Measurements from ENCODE around the gene SDK1.
"Not testable (repeated sequence)": the region's sequence is repeated elsewhere in the genome, so short reads cannot be mapped to it uniquely, and the experiment has no call there.

The SDK1 gene

DNA sequence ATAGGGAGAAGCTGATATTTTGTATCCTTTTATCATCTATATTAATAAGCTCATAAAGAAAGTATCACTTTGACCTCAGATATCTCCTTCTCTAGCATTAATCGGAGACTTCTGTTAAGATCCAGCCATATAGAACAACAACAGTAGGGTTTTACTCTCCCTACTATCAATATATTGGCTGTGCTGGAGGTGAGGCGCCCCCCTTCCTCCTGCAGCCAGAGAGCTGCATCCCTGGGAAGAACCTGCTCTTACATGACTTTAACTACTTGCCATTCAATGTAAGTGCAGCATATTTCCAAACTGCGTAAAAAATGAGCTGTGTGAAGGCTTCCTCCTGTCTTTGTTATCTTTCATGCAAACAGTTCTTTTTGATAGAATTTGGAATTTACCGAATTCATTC lies 247.8 kb downstream of the SDK1 start:
- no peak for DNase-seq

DNA sequence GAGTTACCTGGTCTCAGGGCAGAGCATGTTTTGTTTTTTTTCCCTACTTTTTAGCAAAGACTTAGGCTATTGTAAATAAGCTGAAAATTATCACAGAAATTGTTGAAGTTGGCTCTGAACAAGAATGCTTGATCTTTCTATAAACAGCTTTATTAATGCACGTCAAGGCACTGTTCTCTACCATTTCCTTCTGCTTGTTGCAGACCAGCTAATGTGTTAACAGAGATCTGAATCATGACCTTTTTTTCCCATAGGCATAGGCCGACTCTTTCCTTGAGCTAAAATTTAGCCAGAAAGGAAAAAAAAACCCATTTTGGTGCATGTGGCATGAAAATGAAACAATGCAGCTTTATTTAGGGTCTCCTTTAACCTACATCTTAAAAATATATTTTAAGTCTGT lies 248.5 kb downstream of the SDK1 start:
- DNase-seq: no peak

DNA sequence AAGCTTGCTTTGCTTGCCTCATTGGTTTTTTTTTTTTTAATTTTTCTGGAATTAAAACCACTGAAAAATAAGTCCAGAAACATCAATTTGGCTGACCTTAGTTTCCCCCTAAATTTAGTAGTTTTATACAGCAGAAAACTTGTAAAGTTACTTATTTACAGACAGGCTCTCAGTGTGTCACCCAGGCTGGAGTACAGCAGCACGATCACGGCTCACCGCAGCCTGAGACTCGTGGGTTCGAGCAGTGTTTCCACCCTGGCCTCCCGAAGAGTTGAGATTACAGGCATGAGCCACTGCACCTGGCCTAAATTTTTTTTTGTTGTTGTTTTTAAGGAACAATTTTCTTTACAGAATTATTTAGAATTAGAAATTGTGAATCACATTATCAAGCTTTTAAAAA lies 250.5 kb downstream of the SDK1 start:
- DNase-seq: no peak

DNA sequence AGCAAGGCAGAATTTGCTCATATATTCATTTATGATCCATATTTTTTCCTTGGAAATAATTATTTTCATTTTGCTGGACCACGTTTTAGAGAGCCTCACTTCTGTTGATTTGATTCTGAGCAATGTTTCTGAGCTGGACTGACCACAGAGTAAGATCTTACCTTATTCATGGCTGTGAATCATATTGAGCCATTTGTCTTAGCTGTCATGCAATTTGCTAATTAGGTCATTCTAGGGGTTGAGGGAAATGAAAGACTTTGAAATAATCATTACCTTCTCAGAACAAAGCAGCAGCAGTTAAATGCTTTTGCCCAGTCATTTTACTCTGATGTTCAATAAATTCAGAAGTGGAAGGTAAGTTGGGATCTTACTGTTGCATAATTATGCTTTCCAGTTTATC lies 251.4 kb downstream of the SDK1 start:
- no peak for DNase-seq

- DNase-seq: peak; percentile 5
These were observed 257.3 kb downstream of the SDK1 start for GRCh38 chr7:3558400-3558799.

DNA sequence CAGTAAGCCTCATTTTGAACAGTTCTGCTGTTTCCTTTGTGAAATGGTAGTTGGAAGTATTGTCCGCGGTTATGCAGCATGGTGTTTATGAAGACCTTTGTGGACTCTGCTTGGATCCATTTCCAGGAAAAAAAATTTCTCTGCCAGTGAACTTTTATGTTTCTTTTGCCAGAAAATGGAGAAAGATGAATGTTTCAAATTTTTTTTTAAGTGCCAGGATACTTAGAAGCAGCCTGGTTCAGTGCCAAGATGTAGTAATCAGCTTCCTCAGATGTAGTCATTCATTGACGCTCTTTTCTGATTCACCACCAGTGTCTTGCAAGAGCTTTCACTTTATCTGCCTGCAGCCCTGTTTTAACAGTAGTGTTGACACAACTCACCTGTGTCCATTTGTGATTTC lies 258.2 kb downstream of the SDK1 start:
- no peak for DNase-seq

GRCh38 chr7:3560495-3560894 lies 259.4 kb downstream of the SDK1 start:
- DNase-seq: no peak

- DNase-seq: no peak
These were observed 260.9 kb downstream of the SDK1 start for GRCh38 chr7:3561932-3562331.

GRCh38 chr7:3564231-3564630 lies 263.2 kb downstream of the SDK1 start:
- DNase-seq: no peak

DNA sequence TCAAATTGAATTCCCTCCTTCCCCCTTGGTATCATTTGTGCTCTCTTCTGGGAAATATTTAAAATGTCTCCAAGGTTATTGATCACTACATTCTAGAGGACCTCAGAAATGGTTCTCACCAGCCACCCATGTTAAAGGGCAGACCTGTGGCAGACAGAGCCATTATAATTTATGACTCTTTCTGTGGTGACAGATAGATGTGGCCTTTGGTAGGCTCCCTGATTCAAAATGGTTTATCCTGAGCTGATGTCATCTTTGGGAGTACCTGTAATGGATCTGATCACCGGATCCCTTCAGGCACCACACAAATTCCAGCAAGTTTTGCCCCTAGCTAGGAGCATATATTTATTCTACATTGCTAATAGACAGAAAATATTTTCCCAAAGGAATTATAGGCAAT lies 267.5 kb downstream of the SDK1 start:
- no peak for DNase-seq

DNA sequence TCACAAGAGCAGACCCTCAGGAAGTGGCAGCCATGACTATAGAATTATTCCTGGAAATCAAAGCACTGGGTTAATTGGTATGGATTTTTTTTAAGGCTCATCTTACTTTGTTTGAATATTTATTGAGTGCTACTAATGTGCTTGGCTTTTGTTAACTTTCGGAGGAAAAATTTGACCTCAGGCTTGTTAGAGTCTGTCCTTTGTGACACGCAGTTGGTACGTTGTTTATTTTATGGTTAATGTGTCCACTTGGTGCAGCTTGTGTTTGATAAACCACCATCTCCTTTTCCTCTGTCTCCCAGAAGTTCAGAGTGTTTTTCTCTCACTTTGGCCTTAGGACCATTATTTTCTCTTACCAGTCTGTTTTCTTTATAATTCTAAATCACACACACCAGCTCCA lies 268.6 kb downstream of the SDK1 start:
- DNase-seq: no peak

DNA sequence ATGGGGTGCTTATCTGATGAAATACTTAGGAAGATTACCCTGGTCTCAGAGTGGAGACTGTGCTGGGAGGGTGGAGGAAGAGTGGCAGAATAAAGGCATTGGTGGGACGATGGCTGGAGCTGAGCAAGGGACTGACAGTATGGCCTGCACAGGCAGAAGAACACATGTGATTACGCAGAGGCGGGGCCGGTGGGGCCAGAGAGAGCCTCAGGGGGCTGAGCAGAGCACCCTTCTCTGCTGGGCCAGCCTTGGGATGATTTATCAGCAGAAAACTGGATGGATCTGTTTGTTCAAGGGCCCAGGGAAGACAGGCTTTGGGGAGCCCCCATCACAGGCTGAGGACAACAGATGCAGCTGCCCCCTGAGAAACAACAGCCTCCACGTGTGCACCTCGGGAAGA lies 272.1 kb downstream of the SDK1 start:
- DNase-seq: no peak

DNA sequence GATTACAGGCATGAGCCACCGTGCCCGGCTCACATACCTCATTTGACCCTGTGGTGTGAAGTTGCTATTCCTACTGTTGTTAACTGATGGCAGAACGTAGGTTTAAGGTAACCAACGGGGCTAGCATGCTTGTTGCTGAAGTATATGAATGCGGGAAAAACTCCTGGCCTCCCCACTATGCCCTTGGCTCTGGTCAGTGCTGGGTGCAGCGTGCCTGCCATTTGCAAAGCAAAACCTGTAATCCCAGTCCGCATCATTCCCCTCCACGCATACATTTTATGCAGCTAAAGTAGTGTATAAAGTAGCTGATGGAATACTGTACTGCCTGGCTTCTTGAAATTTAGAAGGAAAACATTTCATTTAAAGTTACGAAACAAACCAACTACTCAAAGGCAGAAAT lies 273.3 kb downstream of the SDK1 start:
- DNase-seq: no peak

DNA sequence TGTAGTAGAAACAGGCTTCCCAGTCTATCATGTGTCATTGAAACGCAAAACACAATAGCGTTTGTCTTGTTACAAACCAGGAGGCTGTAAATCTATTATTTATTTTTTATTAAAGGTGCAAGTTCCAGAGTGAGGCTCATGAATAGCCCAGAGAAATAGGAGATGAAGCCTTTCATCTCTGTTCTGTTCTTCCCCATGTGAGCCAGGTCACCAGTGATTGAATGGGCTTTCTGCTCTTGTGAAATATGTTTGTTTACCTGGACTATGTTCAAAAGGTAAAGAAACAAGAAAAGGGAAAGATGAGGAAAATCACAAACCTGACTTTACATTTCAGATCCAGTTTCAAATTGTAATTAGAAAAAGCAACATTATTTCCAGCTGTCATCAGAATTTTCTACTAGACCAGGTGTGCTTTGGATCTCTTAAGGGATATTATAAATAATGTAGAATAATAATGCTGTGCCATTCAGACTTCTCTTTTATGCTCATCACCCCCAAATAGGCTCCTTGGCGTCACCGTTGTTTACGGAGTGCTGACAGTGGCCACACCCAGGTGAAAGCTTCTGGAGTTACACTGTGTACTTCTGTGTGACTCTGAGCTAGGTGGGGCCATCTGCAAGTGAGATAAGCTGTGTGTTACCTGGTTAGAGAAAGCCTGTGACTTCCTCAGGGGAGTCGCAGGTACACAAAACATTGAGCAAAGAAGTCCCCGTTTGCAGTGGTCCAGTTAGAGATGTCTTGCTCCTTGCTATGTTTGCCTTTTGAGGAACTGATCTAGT lies 274.9 kb downstream of the SDK1 start:
- DNase-seq: no peak

- peak; percentile 1 for DNase-seq
These were observed 277.3 kb downstream of the SDK1 start for GRCh38 chr7:3578399-3578798.

- DNase-seq: no peak
These were observed 278.7 kb downstream of the SDK1 start for GRCh38 chr7:3579638-3580219.

GRCh38 chr7:3582145-3582544 lies 281.1 kb downstream of the SDK1 start:
- not testable (repeated sequence) for DNase-seq

GRCh38 chr7:3585826-3586225 lies 284.8 kb downstream of the SDK1 start:
- no peak for DNase-seq

- DNase-seq: no peak
These were observed 287.3 kb downstream of the SDK1 start for GRCh38 chr7:3588341-3588740.

GRCh38 chr7:3589752-3590151 lies 288.7 kb downstream of the SDK1 start:
- DNase-seq: no peak

DNA sequence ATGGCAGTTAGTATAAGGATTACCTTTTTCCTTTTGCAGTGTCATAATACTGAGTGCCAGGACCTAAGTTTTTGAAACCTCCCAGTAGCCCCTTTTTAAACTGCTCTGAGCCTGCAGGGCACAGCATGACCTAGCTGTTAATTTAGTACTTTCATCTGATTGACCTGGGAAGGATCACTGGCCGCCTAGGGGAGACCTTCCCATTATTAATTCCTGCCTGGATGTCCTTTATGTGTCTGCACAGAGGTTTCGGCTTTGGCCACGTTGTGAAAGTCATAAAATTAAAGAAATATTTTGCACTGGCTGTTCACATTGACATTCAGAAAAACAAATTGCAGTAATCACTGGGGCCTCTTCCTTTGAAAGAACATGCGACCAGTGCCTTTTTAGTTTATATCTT lies 290.2 kb downstream of the SDK1 start:
- DNase-seq: no peak

GRCh38 chr7:3591944-3592343 lies 290.9 kb downstream of the SDK1 start:
- no peak for DNase-seq

DNA sequence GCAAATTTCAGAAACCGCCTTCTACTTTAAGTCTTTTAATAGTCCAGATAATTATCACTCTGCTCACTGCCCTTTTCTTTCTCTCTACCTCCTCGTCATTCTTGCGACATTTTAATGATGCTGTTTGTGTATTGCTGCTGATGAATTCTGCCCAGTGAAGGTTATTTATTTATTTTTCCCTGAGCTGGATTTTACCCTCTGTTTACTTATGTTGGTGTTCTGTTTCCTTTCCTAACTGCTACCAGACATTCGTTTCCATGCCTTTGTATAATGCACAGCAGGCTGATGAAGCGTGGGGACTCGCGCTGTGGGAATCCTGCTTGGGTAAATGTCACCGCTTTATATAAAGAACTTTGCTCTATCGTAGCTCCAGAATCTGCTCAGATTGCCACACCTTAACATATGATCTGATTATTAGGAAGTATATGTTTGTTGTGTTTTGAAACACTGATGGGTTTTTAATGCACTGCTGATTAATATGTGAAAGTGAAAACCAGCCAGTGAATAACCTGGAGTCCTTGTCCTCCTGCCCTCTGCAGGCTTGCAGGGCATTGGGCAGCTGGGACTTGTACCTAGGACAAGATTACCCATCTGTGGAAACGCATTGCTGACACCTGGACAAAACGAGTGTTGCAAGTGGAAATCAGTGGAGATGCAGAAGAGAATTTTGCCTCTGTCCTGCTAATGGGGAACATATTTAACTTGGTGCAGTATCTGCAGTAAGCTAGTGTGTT lies 291.5 kb downstream of the SDK1 start:
- DNase-seq: no peak

DNA sequence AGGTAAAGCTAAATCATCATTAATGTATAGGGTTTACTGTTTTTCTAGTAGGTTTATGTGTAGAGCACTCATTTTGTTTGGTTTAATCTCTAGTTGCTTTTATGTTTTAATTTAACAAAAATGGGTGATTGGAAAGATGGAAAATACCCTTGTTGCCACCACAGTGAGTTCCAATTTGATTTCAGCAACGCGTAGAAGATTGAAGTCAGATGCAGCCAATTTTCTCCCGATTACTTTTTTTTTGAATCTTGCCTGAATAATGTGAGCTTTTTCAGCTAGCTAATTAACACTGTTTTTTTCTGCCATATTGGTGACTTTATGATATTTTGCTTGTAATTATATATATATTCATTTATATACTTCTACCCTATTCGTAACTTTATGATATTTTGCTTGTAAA lies 293.8 kb downstream of the SDK1 start:
- DNase-seq: no peak
